Gastroesophageal sphincter (tissue), 4 donors: ENCODE results near the gene GATAD1. TPM values are rescaled to one million over a fixed set of nuclear protein-coding genes. Genes with fewer than 3 reads are reported as not detected.

Source experiments
- ATAC-seq: fragments of 150-250 bp; one replicate; pipeline ENCODE4 v1.9.1; 2016; ENCODE audit warnings: mild to moderate bottlenecking, moderate library complexity
- H3K27ac ChIP-seq, 4 donors: fragments of 200-600 bp; sonication (generic) in 3 of 4; 1 replicate in 3 of 4; 2 replicates in 1 of 4; pipeline ENCODE4 v1.5.1; 2016 to 2019
- H3K27me3 ChIP-seq: fragments of 200-600 bp; sonication (generic); one replicate; pipeline ENCODE4 v1.5.1; 2019
- H3K36me3 ChIP-seq, 2 donors: fragments of 200-600 bp; sonication (generic); one replicate each; pipeline ENCODE4 v1.5.1; 2019; ENCODE audit warnings: control low read depth in 1 of 2
- H3K4me1 ChIP-seq, 3 donors: fragments of 200-600 bp; sonication (generic); 1 replicate in 2 of 3; 2 replicates in 1 of 3; pipeline ENCODE4 v1.5.1; 2016 to 2019; ENCODE audit warnings: control low read depth in 2 of 3
- H3K4me3 ChIP-seq, 2 donors: fragments of 200-600 bp; sonication (generic); one replicate each; pipeline ENCODE4 v1.5.1; 2019; ENCODE audit warnings: mild to moderate bottlenecking in 1 of 2, moderate library complexity in 1 of 2
- H3K9me3 ChIP-seq, 3 donors: fragments of 200-600 bp; sonication (generic); one replicate each; pipeline ENCODE4 v1.5.1; 2017 to 2019; ENCODE audit warnings: control low read depth in 2 of 3
- CTCF ChIP-seq, 4 experiments: fragments of 200-600 bp in 2 of 4; fragments of 450-650 bp in 2 of 4; sonication (generic) in 1 of 4; IDR thresholded peaks; one replicate each; pipeline ENCODE4 v1.5.1; 2017 to 2019; ENCODE audit warnings: antibody characterized with exemption in 4 of 4, mild to moderate bottlenecking in 2 of 4, moderate library complexity in 2 of 4
- EP300 ChIP-seq: sonication (generic); formaldehyde crosslinking; IDR thresholded peaks from one replicate; pipeline ENCODE4 v1.6.1; 2017; ENCODE audit warnings: antibody characterized with exemption, mild to moderate bottlenecking
- POLR2A ChIP-seq, 2 donors: fragments of 450-650 bp; IDR thresholded peaks; one replicate each; pipeline ENCODE4 v1.6.1; 2017; ENCODE audit warnings: antibody characterized with exemption in 2 of 2, mild to moderate bottlenecking in 2 of 2, moderate library complexity in 1 of 2
- POLR2AphosphoS5 ChIP-seq: sonication (generic); formaldehyde crosslinking; IDR thresholded peaks from one replicate; pipeline ENCODE4 v1.6.1; 2017; ENCODE audit warnings: antibody characterized with exemption
- WGBS, 2 donors: methylation state at CpG; one replicate each; pipeline ENCODE4 v1.1.5; 2018; ENCODE audit warnings: low coverage in 1 of 2; 5-methylcytosine and 5-hydroxymethylcytosine counted together
- total RNA-seq, 4 donors: library from RNA; depleted of rRNA; stranded (reverse); fragments of >200 nt; gene quantifications; one replicate each; pipeline ENCODE4 v1.1.0, GENCODE V29; 2016

GATAD1 gene
- total RNA-seq, 4 donors from 2014 or later: 25.5 to 57.7 (median 32.2) TPM

GRCh38 chr7:92448205-92448747, 994 bp downstream of the GATAD1 start:
- Histone ChIP-seq H3K27ac (peak overlapping the region; percentile 93 to 98 (median 96)), H3K36me3 (peaks cover 0 to 37% of the 10 kb centered on the region in 2 donors), H3K9me3 (no peaks in the 10 kb centered on the region), H3K4me3 (peak overlapping the region; percentile 97 to 99), H3K27me3 (no peaks in the 10 kb centered on the region), H3K4me1 (peaks cover 0 to 17% (median 5%) of the 10 kb centered on the region in 3 donors)
- 0 to 1% methylated on average over 10 of the region's 11 CpGs for WGBS, 2 donors
- peak; percentile 13 for ATAC-seq
- TF ChIP-seq EP300: no peak
- TF ChIP-seq CTCF (IDR thresholded peaks at IDR 0.05): peak in 2 of 4 experiments; percentile 31 to 41

- Histone ChIP-seq H3K9me3 (no peaks in the 10 kb centered on the region), H3K4me1 (peaks cover 0 to 17% (median 5%) of the 10 kb centered on the region in 3 donors), H3K4me3 (no peak overlapping the region), H3K36me3 (peaks cover 8 to 71% of the 10 kb centered on the region in 2 donors), H3K27me3 (no peaks in the 10 kb centered on the region), H3K27ac (no peak overlapping the region)
- ATAC-seq: no peak
- no peak for TF ChIP-seq POLR2A (IDR thresholded peaks at IDR 0.05)
- WGBS, 2 donors: 83 to 100% methylated on average over 1 of the region's 2 CpGs
Measured at GRCh38 chr7:92451645-92452044, 4.4 kb downstream of the GATAD1 start.

- no peak for ATAC-seq
- no peaks in the 10 kb centered on the region for H3K27me3 ChIP-seq
- 70 to 90% methylated on average over 2 of the region's 2 CpGs for WGBS, 2 donors
- H3K4me3 ChIP-seq: no peak overlapping the region
- TF ChIP-seq POLR2A (IDR thresholded peaks at IDR 0.05) (no peak), EP300 (no peak), CTCF (IDR thresholded peaks at IDR 0.05) (no peak), POLR2AphosphoS5 (no peak)
- H3K27ac ChIP-seq: no peak overlapping the region
- no peaks in the 10 kb centered on the region for H3K9me3 ChIP-seq
- no peaks in the 10 kb centered on the region for H3K4me1 ChIP-seq
- peaks cover 8 to 78% of the 10 kb centered on the region in 2 donors for H3K36me3 ChIP-seq
Measured at GRCh38 chr7:92456236-92456635, 9.0 kb downstream of the GATAD1 start.

- peaks cover 6 to 64% of the 10 kb centered on the region in 2 donors for H3K36me3 ChIP-seq
Measured at GRCh38 chr7:92460109-92460508, 12.8 kb downstream of the GATAD1 start.

GRCh38 chr7:92460510-92460909, 13.2 kb downstream of the GATAD1 start:
- no peaks in the 10 kb centered on the region for H3K4me1 ChIP-seq
- no peak overlapping the region for H3K4me3 ChIP-seq
- WGBS, 2 donors: 80 to 85% methylated on average over 4 of the region's 4 CpGs
- no peaks in the 10 kb centered on the region for H3K9me3 ChIP-seq
- ATAC-seq: no peak
- TF ChIP-seq POLR2AphosphoS5: no peak
- no peak overlapping the region for H3K27ac ChIP-seq
- H3K27me3 ChIP-seq: no peaks in the 10 kb centered on the region
- H3K36me3 ChIP-seq: peaks cover 6 to 64% of the 10 kb centered on the region in 2 donors

More at GRCh38 chr7:92460109-92460508, 12.8 kb downstream of the GATAD1 start:
- no peak overlapping the region for H3K27ac ChIP-seq
- WGBS, 2 donors: 63 to 75% methylated on average over 2 of the region's 2 CpGs
- ATAC-seq: no peak
- no peak for TF ChIP-seq CTCF (IDR thresholded peaks at IDR 0.05)
- TF ChIP-seq POLR2AphosphoS5: no peak
- no peak for TF ChIP-seq POLR2A (IDR thresholded peaks at IDR 0.05)
- TF ChIP-seq EP300: no peak
- no peaks in the 10 kb centered on the region for H3K9me3 ChIP-seq
- H3K4me1 ChIP-seq: no peaks in the 10 kb centered on the region
- no peak overlapping the region for H3K4me3 ChIP-seq
- H3K27me3 ChIP-seq: no peaks in the 10 kb centered on the region
